Liver (tissue), 3 donors: ENCODE results near the gene ADAMTS7.

Source experiments
- CTCF ChIP-seq: fragments of 150-350 bp; IDR thresholded peaks from 2 replicates; pipeline ENCODE4 v1.5.1; 2017; ENCODE audit warnings: improper control_type of control experiment, low read depth, low read length; ENCODE audit not compliant: missing input control
- EGR1 ChIP-seq, 2 donors: IDR thresholded peaks; 2 replicates each; pipeline ENCODE4 v1.6.1; 2016 to 2018; ENCODE audit warnings: antibody characterized with exemption in 2 of 2, low read depth in 2 of 2
- GABPA ChIP-seq, 2 donors: IDR thresholded peaks in 1 of 2; conservative IDR thresholded peaks in 1 of 2; 2 replicates each; pipeline ENCODE4 v1.6.1; 2016; ENCODE audit warnings: antibody characterized with exemption in 2 of 2, mild to moderate bottlenecking in 1 of 2, moderate library complexity in 1 of 2
- NR2F2 ChIP-seq: IDR thresholded peaks from 2 replicates; pipeline ENCODE4 v1.6.1; 2016; ENCODE audit warnings: antibody characterized with exemption
- TAF1 ChIP-seq: conservative IDR thresholded peaks from 2 replicates; pipeline ENCODE4 v1.6.1; 2016; ENCODE audit warnings: antibody characterized with exemption, mild to moderate bottlenecking
- donor health status: healthy.
- donor health status: healthy.

GRCh38 chr15:78712797-78713515 lies 98.3 kb downstream of the ADAMTS7 start:
- TF ChIP-seq EGR1 (IDR thresholded peaks at IDR 0.05; ENCODE audit: low read depth in 2 of 2) (no peak), TAF1 (no peak), CTCF (no peak), NR2F2 (no peak), GABPA (IDR thresholded peaks at IDR 0.05 in 1 of 2, conservative IDR thresholded peaks at IDR 0.05 in 1 of 2) (no peak)
